ENCODE measurements around the gene VDAC2.

Gene VDAC2

GRCh38 chr10:75170215-75170614, 40.4 kb upstream of the VDAC2 start:
- Histone ChIP-seq H3K27ac (no peak overlapping the region), H3K4me3 (IDR thresholded peaks at IDR 0.05; ENCODE audit: insufficient read depth, low read depth, low read length) (no peak overlapping the region), H3K27me3 (ENCODE audit: insufficient read depth, low read depth) (no peaks in the 10 kb centered on the region), H3K4me2 (no peak overlapping the region), H3K36me3 (ENCODE audit: insufficient read depth) (no peaks in the 10 kb centered on the region), H2AFZ (ENCODE audit: low read depth) (no peak overlapping the region), H4K20me1 (ENCODE audit: insufficient read depth) (no peaks in the 10 kb centered on the region), H3K4me1 (ENCODE audit: low read depth, poor library complexity, severe bottlenecking) (peaks cover 28% of the 10 kb centered on the region), H3K9ac (no peak overlapping the region), H3K79me2 (ENCODE audit: insufficient read depth, low read depth) (no peaks in the 10 kb centered on the region)
- TF ChIP-seq CTCF (conservative IDR thresholded peaks at IDR 0.05; ENCODE audit: low read depth, low read length), result no peak

GRCh38 chr10:75175046-75175445, 35.5 kb upstream of the VDAC2 start:
- H3K27me3 ChIP-seq (ENCODE audit: insufficient read depth, low read depth), result no peaks in the 10 kb centered on the region
- H3K79me2 ChIP-seq (ENCODE audit: insufficient read depth, low read depth), result no peaks in the 10 kb centered on the region
- no peak for TF ChIP-seq CTCF (conservative IDR thresholded peaks at IDR 0.05; ENCODE audit: low read depth, low read length)
- no peaks in the 10 kb centered on the region for H3K4me1 ChIP-seq (ENCODE audit: low read depth, poor library complexity, severe bottlenecking)
- no peak overlapping the region for H3K4me2 ChIP-seq
- no peaks in the 10 kb centered on the region for H4K20me1 ChIP-seq (ENCODE audit: insufficient read depth)
- no peak overlapping the region for H3K27ac ChIP-seq
- H3K4me3 ChIP-seq (IDR thresholded peaks at IDR 0.05; ENCODE audit: insufficient read depth, low read depth, low read length), result no peak overlapping the region
- H3K36me3 ChIP-seq (ENCODE audit: insufficient read depth), result no peaks in the 10 kb centered on the region
- H2AFZ ChIP-seq (ENCODE audit: low read depth), result no peak overlapping the region
- H3K9ac ChIP-seq, result no peak overlapping the region

- Histone ChIP-seq H3K79me2 (ENCODE audit: insufficient read depth, low read depth) (no peaks in the 10 kb centered on the region), H3K4me3 (IDR thresholded peaks at IDR 0.05; ENCODE audit: insufficient read depth, low read depth, low read length) (no peak overlapping the region), H4K20me1 (ENCODE audit: insufficient read depth) (no peaks in the 10 kb centered on the region), H3K4me1 (ENCODE audit: low read depth, poor library complexity, severe bottlenecking) (peaks cover 6% of the 10 kb centered on the region), H3K4me2 (no peak overlapping the region), H2AFZ (ENCODE audit: low read depth) (no peak overlapping the region), H3K36me3 (ENCODE audit: insufficient read depth) (no peaks in the 10 kb centered on the region), H3K9ac (no peak overlapping the region), H3K27ac (no peak overlapping the region), H3K27me3 (ENCODE audit: insufficient read depth, low read depth) (no peaks in the 10 kb centered on the region)
- no peak for TF ChIP-seq CTCF (conservative IDR thresholded peaks at IDR 0.05; ENCODE audit: low read depth, low read length)
Observed at GRCh38 chr10:75176046-75176445, 34.5 kb upstream of the VDAC2 start.

GRCh38 chr10:75176736-75177135, 33.9 kb upstream of the VDAC2 start:
- Histone ChIP-seq H4K20me1 (ENCODE audit: insufficient read depth) (no peaks in the 10 kb centered on the region), H3K79me2 (ENCODE audit: insufficient read depth, low read depth) (no peaks in the 10 kb centered on the region), H3K4me3 (IDR thresholded peaks at IDR 0.05; ENCODE audit: insufficient read depth, low read depth, low read length) (no peak overlapping the region), H3K27ac (no peak overlapping the region), H3K27me3 (ENCODE audit: insufficient read depth, low read depth) (no peaks in the 10 kb centered on the region), H3K4me1 (ENCODE audit: low read depth, poor library complexity, severe bottlenecking) (peaks cover 8% of the 10 kb centered on the region), H3K9ac (no peak overlapping the region), H2AFZ (ENCODE audit: low read depth) (no peak overlapping the region), H3K4me2 (no peak overlapping the region), H3K36me3 (ENCODE audit: insufficient read depth) (no peaks in the 10 kb centered on the region)
- no peak for TF ChIP-seq CTCF (conservative IDR thresholded peaks at IDR 0.05; ENCODE audit: low read depth, low read length)

Data from KMS-11 (cell line).